Measurements from ENCODE around the gene GTF3C5.

The GTF3C5 gene

GRCh38 chr9:133098104-133098754, 67.4 kb downstream of the GTF3C5 start:
- no peak for DNase-seq

DNA sequence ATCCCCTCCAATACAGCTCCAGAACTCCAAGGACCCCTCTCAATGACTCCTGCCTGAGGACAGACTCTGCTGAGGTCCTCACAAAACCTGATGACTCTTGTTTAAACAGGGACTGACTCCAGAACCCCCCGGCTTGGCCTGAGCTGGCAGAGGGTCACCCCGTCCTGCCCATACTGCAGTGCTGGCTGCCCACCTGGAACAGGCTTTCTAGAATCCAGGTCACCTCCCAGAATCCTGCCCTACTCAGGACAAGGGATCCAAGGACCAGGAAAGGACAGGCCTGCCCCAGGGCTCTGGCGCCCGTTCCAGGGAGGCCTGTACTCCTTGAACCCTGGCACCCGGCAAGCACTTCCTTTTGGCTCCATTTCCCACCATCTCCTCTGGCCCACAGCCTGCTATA, 68.1 kb downstream of the GTF3C5 start:
- no peak for DNase-seq

DNA sequence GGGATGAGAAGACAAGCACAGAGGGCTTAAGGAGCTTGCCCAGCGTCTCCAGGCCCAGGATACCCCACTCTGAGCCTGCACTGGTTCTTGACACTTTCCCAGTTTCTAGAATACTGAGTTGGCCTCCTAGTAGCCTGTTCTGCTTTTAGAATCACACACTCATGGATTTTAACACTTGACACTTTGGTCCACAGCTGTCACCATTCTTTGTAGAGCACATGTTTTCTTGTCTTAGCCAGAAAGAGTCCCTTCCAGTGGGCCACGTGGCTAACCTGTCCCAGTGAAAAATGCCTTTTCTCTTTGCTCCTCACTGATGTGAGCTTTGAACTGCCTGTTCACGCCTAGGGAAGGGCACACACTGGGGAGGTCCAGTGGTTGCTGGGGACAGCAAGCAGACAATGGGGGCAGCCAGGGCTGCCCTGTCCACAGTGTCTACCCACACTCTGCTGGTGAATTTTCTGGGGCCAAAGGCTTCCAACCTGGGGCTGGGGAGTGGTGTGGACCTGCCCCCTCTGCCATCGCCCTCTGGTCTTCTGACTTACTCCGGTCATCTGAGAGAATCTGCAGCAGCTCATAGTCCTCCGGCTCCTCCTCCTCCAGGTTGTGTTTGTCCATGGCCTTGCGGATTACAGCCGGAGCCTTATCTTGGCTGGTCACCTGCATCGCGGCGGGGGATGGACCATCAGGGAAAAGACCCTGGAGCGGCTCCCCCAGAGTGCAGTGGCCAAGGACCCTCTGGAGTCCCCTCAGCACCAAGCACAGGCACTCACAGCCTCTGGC, 69.1 kb downstream of the GTF3C5 start:
- no peak for DNase-seq

DNA sequence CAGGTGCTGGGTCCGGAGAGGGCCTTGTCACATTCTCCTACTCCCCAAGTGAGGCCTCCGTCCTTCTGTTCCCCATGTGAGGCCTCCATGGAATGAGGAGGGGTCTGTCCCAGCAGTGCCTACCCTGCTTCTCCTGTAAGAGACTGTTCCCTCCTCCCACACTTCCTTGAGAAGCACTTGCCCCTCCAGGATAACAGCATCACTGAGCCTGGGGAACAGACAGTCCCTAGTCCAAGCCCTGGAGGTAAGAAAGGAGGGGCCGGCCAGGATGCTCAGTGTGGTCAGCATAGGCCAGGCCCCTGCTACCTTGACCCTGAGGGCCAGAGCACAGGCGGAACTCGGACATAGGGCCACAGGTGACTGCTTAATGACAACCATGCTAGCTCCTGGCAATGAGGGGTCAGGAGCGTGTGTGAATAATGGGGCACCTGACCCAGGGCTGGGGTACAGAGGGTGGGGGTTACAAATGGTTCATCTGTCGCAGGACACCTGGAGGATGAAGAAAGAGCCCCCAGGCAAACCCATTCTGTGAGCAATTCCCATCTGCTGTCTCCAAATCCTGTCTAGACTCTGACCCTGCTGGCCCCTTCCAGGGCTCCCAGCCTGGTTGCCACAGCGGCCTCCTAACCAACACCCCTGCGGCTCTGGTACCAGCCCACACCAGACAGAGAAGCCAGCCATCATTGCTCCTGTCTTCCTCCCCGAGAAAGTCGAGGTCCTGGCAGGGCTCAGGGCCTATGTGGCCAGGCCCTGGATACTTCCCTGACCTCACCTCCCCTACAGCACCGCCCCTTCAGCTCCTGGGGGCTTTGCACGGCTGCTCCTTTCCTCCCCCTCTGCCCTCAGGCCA, 69.9 kb downstream of the GTF3C5 start:
- DNase-seq = no peak

DNA sequence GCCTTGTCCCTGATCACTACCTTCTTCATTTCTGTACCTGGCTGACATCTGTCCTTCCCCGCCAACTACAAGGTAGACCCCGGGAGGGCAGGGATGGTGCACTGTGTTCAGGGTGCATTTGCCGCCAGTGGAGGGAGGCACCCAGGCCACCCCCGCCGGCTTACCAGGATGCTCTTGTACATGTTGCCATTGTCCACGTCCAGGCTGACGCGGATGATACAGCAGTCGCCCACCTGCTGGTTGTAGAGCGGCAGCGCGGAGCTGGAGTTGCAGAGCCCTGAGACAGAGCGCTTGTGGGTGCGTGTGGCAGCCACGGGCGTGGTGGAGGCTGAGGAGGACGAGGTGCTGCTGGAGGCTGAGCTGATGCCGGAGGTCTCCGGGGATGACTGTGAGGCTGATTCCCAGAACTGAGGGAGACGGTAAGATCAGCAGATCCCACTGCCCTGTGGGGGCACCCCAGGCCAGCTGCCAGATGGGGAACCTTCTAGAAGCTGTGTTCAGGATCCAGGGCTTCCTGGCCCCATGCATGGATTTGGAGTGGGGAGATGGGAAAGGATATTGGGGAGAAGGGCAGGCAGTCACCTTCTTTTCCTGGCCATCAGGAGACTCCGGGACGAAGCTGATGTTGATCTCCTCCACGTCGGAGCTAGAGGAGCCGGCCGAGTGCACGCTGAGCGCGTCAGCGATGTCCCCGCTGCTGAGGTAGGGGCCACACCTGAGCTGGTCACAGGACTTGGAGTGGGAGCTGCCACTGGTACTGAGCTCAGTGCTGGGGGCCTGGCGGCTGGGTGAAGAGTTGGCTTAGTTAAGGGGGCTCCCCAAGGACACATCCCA, 70.8 kb downstream of the GTF3C5 start:
- no peak for DNase-seq

GRCh38 chr9:133102190-133103021, 71.6 kb downstream of the GTF3C5 start:
- DNase-seq = no peak

- no peak for DNase-seq
These were observed 72.6 kb downstream of the GTF3C5 start for GRCh38 chr9:133103183-133103986.

DNA sequence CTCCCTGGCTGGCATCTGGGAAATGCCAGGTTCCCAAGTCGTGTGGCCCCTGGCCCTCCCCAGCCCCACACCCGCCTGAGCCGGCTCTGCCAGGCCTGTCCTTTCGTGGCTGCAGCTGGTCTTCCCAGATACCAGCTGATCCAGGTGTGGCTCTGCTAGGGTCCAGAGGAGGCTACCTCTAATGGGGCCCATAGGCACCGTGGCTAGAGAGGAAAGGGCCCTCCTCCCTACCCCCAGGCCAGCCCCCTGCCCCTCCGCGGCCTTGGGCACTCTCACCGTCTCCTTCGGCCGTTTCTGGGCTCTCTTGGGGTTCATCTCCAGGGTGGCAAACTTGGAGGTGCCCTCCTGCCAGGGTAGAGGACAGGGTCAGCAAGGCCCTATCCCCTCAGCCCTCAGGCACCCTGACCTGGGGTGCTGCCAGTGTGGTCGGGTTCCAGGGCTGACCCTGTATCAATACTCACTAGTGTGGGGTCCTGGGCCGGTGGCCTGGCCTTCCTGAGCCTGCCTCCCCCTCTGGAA, 73.2 kb downstream of the GTF3C5 start:
- DNase-seq = no peak

DNA sequence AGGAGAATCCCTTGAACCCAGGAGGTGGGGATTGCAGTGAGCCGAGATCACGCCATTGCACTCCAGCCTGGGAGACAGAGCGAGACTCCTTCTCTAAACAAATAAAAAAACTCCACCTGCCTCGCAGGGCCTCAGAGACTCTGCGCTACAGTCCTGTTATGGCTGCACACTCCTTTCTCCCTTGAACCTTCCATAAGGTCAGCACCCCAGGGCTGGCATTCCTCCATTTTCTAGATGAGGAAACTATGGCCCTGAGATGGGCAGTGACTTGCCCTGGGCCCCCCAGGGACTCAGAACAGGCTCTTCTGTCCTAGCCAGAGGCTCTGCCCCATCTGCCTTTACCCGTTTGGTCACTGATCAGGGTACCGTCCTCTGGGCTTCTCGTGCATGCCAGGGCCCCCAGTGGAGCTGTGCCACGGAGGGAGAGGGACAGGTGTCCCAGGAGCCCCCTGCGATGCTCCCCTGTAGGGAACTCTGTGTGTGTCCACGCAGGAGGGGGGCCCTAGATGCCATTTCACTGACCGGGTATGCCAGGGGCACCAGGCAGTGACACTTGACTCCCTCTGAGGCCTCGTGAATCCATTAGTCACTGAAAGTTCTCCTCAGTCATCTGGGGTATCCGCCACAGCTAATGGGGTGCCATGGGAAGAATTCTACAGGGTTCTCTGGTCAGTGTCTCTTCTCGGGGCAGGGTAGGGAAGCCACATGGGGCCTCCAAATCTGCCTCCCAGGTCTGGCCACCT, 74.1 kb downstream of the GTF3C5 start:
- no peak for DNase-seq

DNA sequence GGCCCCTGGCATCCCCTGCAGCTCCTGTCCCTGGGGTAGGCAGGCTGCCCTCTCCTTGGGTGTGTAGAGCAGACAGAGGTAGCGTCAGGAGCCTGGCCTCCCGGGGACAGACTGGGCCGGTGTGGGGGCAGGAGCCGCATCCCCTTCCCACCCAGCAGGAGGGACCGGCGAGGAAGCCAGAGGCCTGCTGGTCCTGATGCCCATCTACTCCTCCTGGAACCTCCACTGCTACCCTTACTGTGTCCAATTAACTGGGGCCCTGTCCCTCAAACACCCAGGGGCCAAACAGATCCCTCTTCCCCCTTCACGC, 74.6 kb downstream of the GTF3C5 start:
- DNase-seq = no peak

- DNase-seq = no peak
These were observed 75.9 kb downstream of the GTF3C5 start for GRCh38 chr9:133106511-133107244.

GRCh38 chr9:133107245-133107722, 76.5 kb downstream of the GTF3C5 start:
- DNase-seq = no peak
